GM12801 (cell line): ENCODE data around the gene CDK8.

Experiments used
- CTCF ChIP-seq: IDR thresholded peaks from one replicate; pipeline ENCODE4 v1.5.1; 2011; ENCODE audit warnings: control low read depth; ENCODE audit not compliant: insufficient read length; ENCODE audit errors: extremely low read depth

CDK8 gene

GRCh38 chr13:26253787-26254582 is at the start of gene CDK8:
Gene CDK8 (plus strand): TSS chr13:26254129. CDS start chr13:26254642, 513 bp downstream.
- TF ChIP-seq CTCF = no peak

GRCh38 chr13:26208287-26208686 is 45.6 kb upstream of the CDK8 start:
- TF ChIP-seq CTCF = no peak

- TF ChIP-seq CTCF = no peak
These were observed 40.6 kb upstream of the CDK8 start for GRCh38 chr13:26213345-26213744.

- no peak for TF ChIP-seq CTCF
These were observed 39.9 kb upstream of the CDK8 start for GRCh38 chr13:26213982-26214381.

- TF ChIP-seq CTCF = no peak
These were observed 37.9 kb upstream of the CDK8 start for GRCh38 chr13:26216042-26216441.

- TF ChIP-seq CTCF = no peak
These were observed 34.2 kb upstream of the CDK8 start for GRCh38 chr13:26219726-26220125.

- TF ChIP-seq CTCF = no peak
These were observed 33.4 kb upstream of the CDK8 start for GRCh38 chr13:26220575-26220974.
